Keratinocyte (primary cell): ENCODE data around the gene HPCAL4. TPM values are rescaled to one million over a fixed set of nuclear protein-coding genes. Genes with fewer than 3 reads are reported as not detected.
A peak's percentile ranks its signal among the peaks of the same experiment; 100 is the strongest.

Experiments
- DNase-seq: peaks from one replicate; pipeline ENCODE4 v3.0.0-alpha.2; 2011; ENCODE audit warnings: low read depth, missing footprints, low spot score
- FAIRE-seq: peaks from 2 replicates; lab custom pipeline; 2011; peaks lifted over from hg19 to GRCh38; lab: Jason Lieb, UNC
- H2AFZ ChIP-seq: 2 replicates; pipeline ENCODE4 v1.6.0; 2012; ENCODE audit warnings: low read length, control low read depth, inconsistent platforms; ENCODE audit not compliant: control insufficient read depth
- H3K27ac ChIP-seq: 2 replicates; pipeline ENCODE4 v1.5.1; 2011; ENCODE audit warnings: low read length; ENCODE audit not compliant: control insufficient read depth, insufficient read depth
- H3K27me3 ChIP-seq: 3 replicates; pipeline ENCODE4 v1.6.0; 2011; ENCODE audit warnings: low read length; ENCODE audit not compliant: control insufficient read depth, insufficient read depth; ENCODE audit errors: extremely low read depth
- H3K36me3 ChIP-seq, 2 experiments: 2 replicates in 1 of 2; 3 replicates in 1 of 2; pipeline ENCODE4 v1.5.1; 2011; ENCODE audit warnings: low read length in 2 of 2, mild to moderate bottlenecking in 1 of 2; ENCODE audit not compliant: control insufficient read depth in 2 of 2, insufficient read depth in 2 of 2; ENCODE audit errors: extremely low read depth in 1 of 2
- H3K4me1 ChIP-seq: 3 replicates; pipeline ENCODE4 v1.5.1; 2011; ENCODE audit warnings: low read length; ENCODE audit not compliant: control insufficient read depth, insufficient read depth; ENCODE audit errors: extremely low read depth
- H3K4me2 ChIP-seq: 3 replicates; pipeline ENCODE4 v1.6.0; 2011; ENCODE audit warnings: low read depth, low read length; ENCODE audit not compliant: control insufficient read depth, insufficient read depth; ENCODE audit errors: extremely low read depth
- H3K4me3 ChIP-seq, 3 experiments: fragments of 200-600 bp in 1 of 3; sonication (generic) in 1 of 3; 2 replicates in 2 of 3; 3 replicates in 1 of 3; pipeline ENCODE4 v1.5.1; 2011 to 2016; ENCODE audit warnings: low read length in 3 of 3, mild to moderate bottlenecking in 3 of 3, control low read depth in 2 of 3, inconsistent platforms in 1 of 3, low read depth in 1 of 3, mixed read lengths in 1 of 3, mixed run types in 1 of 3, moderate library complexity in 1 of 3; ENCODE audit not compliant: control insufficient read depth in 2 of 3, insufficient read depth in 2 of 3; ENCODE audit errors: extremely low read depth in 1 of 3
- H3K79me2 ChIP-seq: 2 replicates; pipeline ENCODE4 v1.6.0; 2012; ENCODE audit warnings: low read length; ENCODE audit not compliant: control insufficient read depth, insufficient read depth
- H3K9ac ChIP-seq: 3 replicates; pipeline ENCODE4 v1.6.0; 2011; ENCODE audit warnings: low read length; ENCODE audit not compliant: control insufficient read depth, insufficient read depth; ENCODE audit errors: extremely low read depth
- H3K9me1 ChIP-seq: 3 replicates; pipeline ENCODE4 v1.6.0; 2011; ENCODE audit warnings: low read length; ENCODE audit not compliant: control insufficient read depth, insufficient read depth; ENCODE audit errors: extremely low read depth
- H3K9me3 ChIP-seq: 2 replicates; pipeline ENCODE4 v1.5.1; 2012; ENCODE audit warnings: low read depth, low read length; ENCODE audit not compliant: control insufficient read depth
- H4K20me1 ChIP-seq: 3 replicates; pipeline ENCODE4 v1.6.0; 2011; ENCODE audit warnings: low read length; ENCODE audit not compliant: control insufficient read depth, insufficient read depth; ENCODE audit errors: extremely low read depth
- CTCF ChIP-seq, 3 experiments: IDR thresholded peaks in 1 of 3; conservative IDR thresholded peaks in 1 of 3; optimal IDR thresholded peaks in 1 of 3; 2 replicates in 2 of 3; 3 replicates in 1 of 3; pipeline versions ENCODE3 to v1.5.1; 2011; ENCODE audit warnings: low read length in 3 of 3, mild to moderate bottlenecking in 3 of 3, moderate library complexity in 2 of 3, control low read depth in 1 of 3, inconsistent platforms in 1 of 3; ENCODE audit not compliant: insufficient read depth in 2 of 3; ENCODE audit errors: extremely low read depth in 1 of 3
- EZH2 ChIP-seq: IDR thresholded peaks from one replicate; pipeline ENCODE4 v1.6.1; 2012; ENCODE audit warnings: inconsistent platforms, mild to moderate bottlenecking, low read length, moderate library complexity
- dilution Hi-C: fragments of 300-500 bp; cut with MboI; formaldehyde crosslinking; loops from one replicate; pipeline ENCODE4 v1.7.0; 2020; ENCODE audit warnings: low sequenced_read_pairs; ENCODE audit not compliant: extremely low pct_ligation_motif_present
- polyA plus RNA-seq, 5 experiments: library from polyadenylated mRNA; depleted of rRNA in 3 of 5; stranded (reverse) in 3 of 5; stranded (forward) in 1 of 5; unstranded in 1 of 5; fragments of >200 nt; gene quantifications; 1 replicate in 1 of 5; 2 replicates in 3 of 5; 3 replicates in 1 of 5; pipeline versions ENCODE4 v1.2.1 to v1.2.3, GENCODE V29; 2011 to 2012; ENCODE audit warnings: missing spikeins in 2 of 5, low read depth in 1 of 5, low replicate concordance in 1 of 5

The HPCAL4 gene
- polyA plus RNA-seq, 1 donor (not counting 4 experiments of a cell fraction or from before 2014, with no cell fraction given), result not detected

GRCh38 chr1:39633422-39633821, 57.8 kb downstream of the HPCAL4 start:
- no peaks in the 10 kb centered on the region for H4K20me1 ChIP-seq
- H3K27me3 ChIP-seq, result peaks cover 57% of the 10 kb centered on the region
- dilution Hi-C loops, result no loop called here
- H3K4me3 ChIP-seq, result no peak overlapping the region
- FAIRE-seq, result no peak
- no peak overlapping the region for H3K4me2 ChIP-seq
- H3K27ac ChIP-seq, result no peak overlapping the region
- TF ChIP-seq CTCF (optimal IDR thresholded peaks at IDR 0.05 in 1 of 3, IDR thresholded peaks at IDR 0.05 in 1 of 3, conservative IDR thresholded peaks at IDR 0.05 in 1 of 3; ENCODE audit: extremely low read depth in 1 of 3, insufficient read depth in 2 of 3, low read length in 3 of 3), result no peak
- peak; percentile 54 for TF ChIP-seq EZH2
- no peaks in the 10 kb centered on the region for H3K9me1 ChIP-seq
- no peaks in the 10 kb centered on the region for H3K9me3 ChIP-seq
- no peak overlapping the region for H3K9ac ChIP-seq
- no peaks in the 10 kb centered on the region for H3K79me2 ChIP-seq
- no peaks in the 10 kb centered on the region for H3K36me3 ChIP-seq
- H2AFZ ChIP-seq, result no peak overlapping the region
- H3K4me1 ChIP-seq, result no peaks in the 10 kb centered on the region
- DNase-seq, result no peak

DNA sequence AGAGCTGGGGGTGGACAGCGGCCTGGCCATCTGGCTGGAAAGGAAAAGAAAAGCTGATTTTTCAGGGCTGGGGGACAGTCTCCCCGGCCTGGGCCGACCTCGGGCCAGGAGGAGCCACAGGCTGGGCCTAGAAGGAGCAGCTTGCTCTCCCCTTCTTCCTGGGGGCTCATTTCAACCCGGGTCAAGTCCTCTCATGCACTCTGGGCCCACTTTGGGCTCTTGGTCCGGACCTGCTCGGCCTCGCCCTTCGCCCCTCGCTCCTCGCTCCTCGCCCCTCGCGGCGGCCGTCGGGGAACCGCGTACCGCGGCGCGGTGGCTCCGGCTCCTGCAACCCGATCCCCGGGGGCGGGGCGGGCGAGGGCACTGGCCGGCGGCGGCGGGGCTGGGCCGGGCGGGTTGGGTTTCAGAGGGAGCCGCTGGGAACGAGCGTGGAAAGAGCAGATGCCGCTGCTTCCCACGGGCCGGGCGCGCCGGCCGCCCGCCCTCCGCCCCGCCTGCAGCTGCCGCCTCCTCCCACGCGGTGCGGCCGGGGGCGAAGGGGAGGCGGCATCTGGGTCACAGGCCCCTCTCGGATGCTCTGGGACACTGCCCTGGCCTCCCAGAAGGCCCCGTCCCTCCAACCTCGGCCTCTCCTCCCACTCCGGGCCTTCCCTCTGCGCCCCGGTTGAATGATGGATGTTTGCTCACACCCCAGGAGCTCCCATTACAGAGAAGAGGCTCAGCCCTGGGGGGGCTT, 58.4 kb downstream of the HPCAL4 start:
- no peaks in the 10 kb centered on the region for H3K36me3 ChIP-seq
- H2AFZ ChIP-seq, result no peak overlapping the region
- TF ChIP-seq CTCF (optimal IDR thresholded peaks at IDR 0.05 in 1 of 3, IDR thresholded peaks at IDR 0.05 in 1 of 3, conservative IDR thresholded peaks at IDR 0.05 in 1 of 3; ENCODE audit: extremely low read depth in 1 of 3, insufficient read depth in 2 of 3, low read length in 3 of 3) (no peak), EZH2 (peak; percentile 62)
- FAIRE-seq (no peak), DNase-seq (no peak)
- no peaks in the 10 kb centered on the region for H3K79me2 ChIP-seq
- no peak overlapping the region for H3K27ac ChIP-seq
- H3K4me1 ChIP-seq, result no peaks in the 10 kb centered on the region
- H3K9ac ChIP-seq, result no peak overlapping the region
- dilution Hi-C loops, result no loop called here
- H3K27me3 ChIP-seq, result peaks cover 51% of the 10 kb centered on the region
- H3K9me3 ChIP-seq, result no peaks in the 10 kb centered on the region
- no peak overlapping the region for H3K4me3 ChIP-seq
- H3K9me1 ChIP-seq, result no peaks in the 10 kb centered on the region
- no peaks in the 10 kb centered on the region for H4K20me1 ChIP-seq
- H3K4me2 ChIP-seq, result no peak overlapping the region
